Tibial nerve (tissue), 4 donors: ENCODE data around the gene HOXB5. TPM values are rescaled to one million over a fixed set of nuclear protein-coding genes. Genes with fewer than 3 reads are reported as not detected.

Experiments
- DNase-seq, 2 donors: peaks; one replicate each; pipeline ENCODE4 v3.0.0-alpha.2; 2019; ENCODE audit warnings: low spot score in 2 of 2
- H3K27ac ChIP-seq, 4 donors: fragments of 200-600 bp; sonication (generic) in 3 of 4; one replicate each; pipeline ENCODE4 v1.5.1; 2017 to 2019; ENCODE audit warnings: mild to moderate bottlenecking in 1 of 4
- H3K27me3 ChIP-seq, 2 donors: fragments of 200-600 bp; sonication (generic) in 1 of 2; one replicate each; pipeline versions ENCODE4 v1.5.1 to v1.6.0; 2017 to 2019
- H3K36me3 ChIP-seq, 3 donors: fragments of 200-600 bp; sonication (generic); one replicate each; pipeline ENCODE4 v1.5.1; 2018 to 2019
- H3K4me1 ChIP-seq, 4 donors: fragments of 200-600 bp; sonication (generic) in 3 of 4; one replicate each; pipeline ENCODE4 v1.5.1; 2017 to 2019
- H3K4me3 ChIP-seq, 4 donors: fragments of 200-600 bp; sonication (generic) in 3 of 4; one replicate each; pipeline ENCODE4 v1.5.1; 2017 to 2019; ENCODE audit warnings: mild to moderate bottlenecking in 1 of 4, moderate library complexity in 1 of 4
- H3K9me3 ChIP-seq, 4 donors: fragments of 200-600 bp; sonication (generic) in 3 of 4; one replicate each; pipeline ENCODE4 v1.5.1; 2017 to 2019
- CTCF ChIP-seq, 5 experiments: fragments of 200-600 bp in 3 of 5; fragments of 450-650 bp in 2 of 5; sonication (generic) in 3 of 5; IDR thresholded peaks; one replicate each; pipeline ENCODE4 v1.5.1; 2016 to 2019; ENCODE audit warnings: antibody characterized with exemption in 5 of 5, mild to moderate bottlenecking in 3 of 5, moderate library complexity in 2 of 5
- EP300 ChIP-seq, 2 donors: sonication (generic); formaldehyde crosslinking; IDR thresholded peaks; one replicate each; pipeline ENCODE4 v1.6.1; 2017; ENCODE audit warnings: antibody characterized with exemption in 2 of 2, mild to moderate bottlenecking in 1 of 2
- POLR2A ChIP-seq, 2 donors: fragments of 450-650 bp; IDR thresholded peaks; one replicate each; pipeline ENCODE4 v1.6.1; 2017; ENCODE audit warnings: antibody characterized with exemption in 2 of 2, mild to moderate bottlenecking in 2 of 2, moderate library complexity in 2 of 2
- WGBS, 2 donors: methylation state at CpG; one replicate each; pipeline ENCODE4 v1.1.5; 2018; 5-methylcytosine and 5-hydroxymethylcytosine counted together
- total RNA-seq, 4 donors: library from RNA; depleted of rRNA; stranded (reverse); fragments of >200 nt; gene quantifications; one replicate each; pipeline ENCODE4 v1.1.0, GENCODE V29; 2016

HOXB5 gene
- total RNA-seq, 4 donors from 2014 or later, result 1.6 to 1.8 TPM; not detected in 2

GRCh38 chr17:48558057-48558830 lies 35.3 kb downstream of the HOXB5 start:
- Histone ChIP-seq H3K36me3 (no peaks in the 10 kb centered on the region), H3K4me3 (no peak overlapping the region), H3K9me3 (no peaks in the 10 kb centered on the region), H3K27ac (peak overlapping the region in 1 of 4 donors; percentile 42), H3K27me3 (peaks cover 4 to 98% of the 10 kb centered on the region in 2 donors), H3K4me1 (peaks cover 0 to 46% (median 14%) of the 10 kb centered on the region in 4 donors)
- 73 to 77% methylated on average over 13 of the region's 13 CpGs for WGBS, 2 donors
- DNase-seq, result no peak
- TF ChIP-seq CTCF (IDR thresholded peaks at IDR 0.05) (no peak), EP300 (IDR thresholded peaks at IDR 0.05) (no peak), POLR2A (IDR thresholded peaks at IDR 0.05) (no peak)

GRCh38 chr17:48556576-48557401 lies 36.8 kb downstream of the HOXB5 start:
- no peaks in the 10 kb centered on the region for H3K36me3 ChIP-seq
- no peaks in the 10 kb centered on the region for H3K9me3 ChIP-seq
- H3K4me3 ChIP-seq, result no peak overlapping the region
- no peak for DNase-seq
- peak overlapping the region; percentile 20 to 80 (median 65) for H3K27ac ChIP-seq
- H3K27me3 ChIP-seq, result peaks cover 4 to 96% of the 10 kb centered on the region in 2 donors
- no peak for TF ChIP-seq CTCF (IDR thresholded peaks at IDR 0.05)
- no peak for TF ChIP-seq EP300 (IDR thresholded peaks at IDR 0.05)
- TF ChIP-seq POLR2A (IDR thresholded peaks at IDR 0.05), result no peak
- H3K4me1 ChIP-seq, result peaks cover 0 to 39% (median 12%) of the 10 kb centered on the region in 4 donors
- 50 to 51% methylated on average over 7 of the region's 7 CpGs for WGBS, 2 donors

GRCh38 chr17:48556229-48556575 lies 37.4 kb downstream of the HOXB5 start:
- peaks cover 4 to 96% of the 10 kb centered on the region in 2 donors for H3K27me3 ChIP-seq

GRCh38 chr17:48555258-48556228 lies 38.0 kb downstream of the HOXB5 start:
- DNase-seq, result no peak
- Histone ChIP-seq H3K4me1 (peaks cover 0 to 41% (median 11%) of the 10 kb centered on the region in 4 donors), H3K27ac (peak overlapping the region in 3 of 4 donors; percentile 60 to 80 (median 75))

More at GRCh38 chr17:48556229-48556575, 37.4 kb downstream of the HOXB5 start:
- TF ChIP-seq CTCF (IDR thresholded peaks at IDR 0.05), result no peak
- no peak for TF ChIP-seq EP300 (IDR thresholded peaks at IDR 0.05)
- TF ChIP-seq POLR2A (IDR thresholded peaks at IDR 0.05), result no peak
- H3K9me3 ChIP-seq, result no peaks in the 10 kb centered on the region
- DNase-seq, result no peak
- no peak overlapping the region for H3K4me3 ChIP-seq
- peak overlapping the region in 3 of 4 donors; percentile 55 to 80 (median 75) for H3K27ac ChIP-seq
- peaks cover 0 to 38% (median 11%) of the 10 kb centered on the region in 4 donors for H3K4me1 ChIP-seq
- no peaks in the 10 kb centered on the region for H3K36me3 ChIP-seq
- WGBS, 2 donors, result 55 to 58% methylated on average over 5 of the region's 5 CpGs

More at GRCh38 chr17:48555258-48556228, 38.0 kb downstream of the HOXB5 start:
- Histone ChIP-seq H3K9me3 (no peaks in the 10 kb centered on the region), H3K27me3 (peaks cover 4 to 94% of the 10 kb centered on the region in 2 donors), H3K36me3 (no peaks in the 10 kb centered on the region), H3K4me3 (peak overlapping the region; percentile 23 to 48 (median 34))
- 17 to 20% methylated on average over 27 to 36 of the region's 36 CpGs for WGBS, 2 donors
- TF ChIP-seq CTCF (IDR thresholded peaks at IDR 0.05) (peak in 1 of 5 experiments; percentile 74), POLR2A (IDR thresholded peaks at IDR 0.05) (no peak), EP300 (IDR thresholded peaks at IDR 0.05) (peak in 1 of 2 donors; percentile 8)
